Astrocyte (in vitro differentiated cells and primary cell): ENCODE data around the gene NFATC1. TPM values are rescaled to one million over a fixed set of nuclear protein-coding genes. Genes with fewer than 3 reads are reported as not detected.
A peak's percentile ranks its signal among the peaks of the same experiment; 100 is the strongest.

Experiments used
- DNase-seq: peaks from one replicate; pipeline ENCODE4 v3.0.0-alpha.2; 2010; ENCODE audit warnings: low read depth
- FAIRE-seq: peaks from 2 replicates; lab custom pipeline; 2011; peaks lifted over from hg19 to GRCh38; lab: Jason Lieb, UNC
- H2AFZ ChIP-seq: 2 replicates; pipeline ENCODE4 v1.6.0; 2012; ENCODE audit warnings: low read depth, low read length, inconsistent platforms
- H3K27ac ChIP-seq: 2 replicates; pipeline ENCODE4 v1.5.1; 2011; ENCODE audit warnings: low read depth, low read length, inconsistent platforms
- H3K27me3 ChIP-seq: 2 replicates; pipeline ENCODE4 v1.6.0; 2011; ENCODE audit warnings: low read length, inconsistent platforms; ENCODE audit not compliant: insufficient read depth
- H3K36me3 ChIP-seq: 2 replicates; pipeline ENCODE4 v1.5.1; 2011; ENCODE audit warnings: low read length, inconsistent platforms; ENCODE audit not compliant: insufficient read depth
- H3K4me1 ChIP-seq: 2 replicates; pipeline ENCODE4 v1.5.1; 2011; ENCODE audit warnings: low read length, inconsistent platforms; ENCODE audit not compliant: insufficient read depth
- H3K4me2 ChIP-seq: 2 replicates; pipeline ENCODE4 v1.6.0; 2012; ENCODE audit warnings: low read length, inconsistent platforms
- H3K4me3 ChIP-seq: 2 replicates; pipeline ENCODE4 v1.5.1; 2011; ENCODE audit warnings: low read depth, mild to moderate bottlenecking, low read length, inconsistent platforms; ENCODE audit not compliant: insufficient read depth
- H3K79me2 ChIP-seq: 2 replicates; pipeline ENCODE4 v1.6.0; 2012; ENCODE audit warnings: mild to moderate bottlenecking, low read length, inconsistent platforms; ENCODE audit not compliant: insufficient read depth
- H3K9ac ChIP-seq: 2 replicates; pipeline ENCODE4 v1.6.0; 2012; ENCODE audit warnings: mild to moderate bottlenecking, low read length, inconsistent platforms
- H3K9me3 ChIP-seq: 2 replicates; pipeline ENCODE4 v1.5.1; 2012; ENCODE audit warnings: low read depth, mild to moderate bottlenecking, low read length, inconsistent platforms; ENCODE audit not compliant: insufficient read depth
- H4K20me1 ChIP-seq: 2 replicates; pipeline ENCODE4 v1.6.0; 2012; ENCODE audit warnings: low read length, inconsistent platforms; ENCODE audit not compliant: insufficient read depth
- H3K27ac Mint-ChIP-seq: one replicate; pipeline ENCODE4 v1.8.0; 2021; ENCODE audit warnings: mild to moderate bottlenecking, mixed read lengths; ENCODE audit not compliant: unreplicated experiment
- H3K27me3 Mint-ChIP-seq: one replicate; pipeline ENCODE4 v1.8.0; 2021; ENCODE audit warnings: low read depth, mixed read lengths; ENCODE audit not compliant: unreplicated experiment
- H3K36me3 Mint-ChIP-seq: one replicate; pipeline ENCODE4 v1.8.0; 2021; ENCODE audit warnings: low read depth, mixed read lengths; ENCODE audit not compliant: unreplicated experiment
- H3K4me1 Mint-ChIP-seq: one replicate; pipeline ENCODE4 v1.8.0; 2021; ENCODE audit warnings: low read depth, mixed read lengths; ENCODE audit not compliant: unreplicated experiment
- H3K4me3 Mint-ChIP-seq: one replicate; pipeline ENCODE4 v1.8.0; 2021; ENCODE audit warnings: mild to moderate bottlenecking, moderate library complexity, mixed read lengths; ENCODE audit not compliant: unreplicated experiment
- H3K9me3 Mint-ChIP-seq: one replicate; pipeline ENCODE4 v1.8.0; 2021; ENCODE audit warnings: mild to moderate bottlenecking, mixed read lengths; ENCODE audit not compliant: unreplicated experiment
- EZH2 ChIP-seq: IDR thresholded peaks from 2 replicates; pipeline ENCODE4 v1.6.1; 2012; ENCODE audit warnings: mild to moderate bottlenecking, low read length, inconsistent platforms; ENCODE audit not compliant: insufficient read depth
- total RNA-seq: library from RNA; stranded (reverse); gene quantifications from 2 replicates; pipeline ENCODE4 v1.2.1, GENCODE V29; 2021
- TF ChIP-seq, protein P1 (sequence below): IDR thresholded peaks from 2 replicates; pipeline ENCODE4 v1.5.1; 2011; ENCODE audit warnings: low read depth, mild to moderate bottlenecking, inconsistent platforms, low read length, moderate library complexity; ENCODE audit not compliant: insufficient read depth

The NFATC1 gene
- total RNA-seq, 1 donor from 2014 or later: 11.0 TPM

DNA sequence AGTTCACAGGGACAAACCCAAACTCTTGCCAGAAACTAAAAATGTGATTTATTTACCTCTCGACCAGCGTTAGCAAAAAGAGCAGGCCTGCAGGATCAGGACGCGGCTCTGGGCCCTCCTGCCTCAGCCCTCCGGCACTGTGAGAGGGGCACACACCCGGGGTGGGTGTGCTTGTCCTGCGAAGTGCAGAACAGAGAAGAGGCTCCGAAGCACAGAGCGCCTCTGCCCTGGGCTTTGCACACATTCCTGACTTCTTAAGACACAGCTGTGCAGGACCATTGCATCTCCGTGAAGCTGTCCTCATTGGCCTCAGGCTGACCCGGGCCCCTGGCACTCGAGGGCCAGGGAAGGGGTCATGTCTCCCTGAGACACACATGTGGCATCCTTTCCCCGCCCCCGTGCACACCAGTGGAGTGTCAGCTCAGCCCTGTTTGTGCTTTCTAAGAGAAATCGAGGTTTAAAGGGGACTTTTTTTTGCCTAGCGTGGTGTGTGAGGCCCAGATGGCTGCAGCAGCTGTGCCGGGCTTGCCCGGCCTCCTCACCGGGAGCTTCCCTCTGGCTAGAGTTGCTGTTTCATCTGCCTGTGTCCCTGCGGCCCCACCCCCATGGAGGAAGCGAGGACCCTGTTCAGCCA is 9.9 kb upstream of the NFATC1 start:
- Mint-ChIP-seq H3K27ac (no peak overlapping the region), H3K4me3 (no peak overlapping the region), H3K36me3 (no peaks in the 10 kb centered on the region), H3K27me3 (peaks cover 23% of the 10 kb centered on the region), H3K4me1 (peaks cover 2% of the 10 kb centered on the region), H3K9me3 (no peaks in the 10 kb centered on the region)
- Histone ChIP-seq H3K4me3 (no peak overlapping the region), H3K4me1 (no peaks in the 10 kb centered on the region), H2AFZ (no peak overlapping the region), H4K20me1 (peaks cover 8% of the 10 kb centered on the region), H3K4me2 (no peak overlapping the region), H3K36me3 (no peaks in the 10 kb centered on the region), H3K27ac (no peak overlapping the region), H3K27me3 (peaks cover 25% of the 10 kb centered on the region), H3K9ac (no peak overlapping the region), H3K79me2 (no peaks in the 10 kb centered on the region), H3K9me3 (no peaks in the 10 kb centered on the region)
- DNase-seq (no peak), FAIRE-seq (no peak)
- TF ChIP-seq, protein P1, sequence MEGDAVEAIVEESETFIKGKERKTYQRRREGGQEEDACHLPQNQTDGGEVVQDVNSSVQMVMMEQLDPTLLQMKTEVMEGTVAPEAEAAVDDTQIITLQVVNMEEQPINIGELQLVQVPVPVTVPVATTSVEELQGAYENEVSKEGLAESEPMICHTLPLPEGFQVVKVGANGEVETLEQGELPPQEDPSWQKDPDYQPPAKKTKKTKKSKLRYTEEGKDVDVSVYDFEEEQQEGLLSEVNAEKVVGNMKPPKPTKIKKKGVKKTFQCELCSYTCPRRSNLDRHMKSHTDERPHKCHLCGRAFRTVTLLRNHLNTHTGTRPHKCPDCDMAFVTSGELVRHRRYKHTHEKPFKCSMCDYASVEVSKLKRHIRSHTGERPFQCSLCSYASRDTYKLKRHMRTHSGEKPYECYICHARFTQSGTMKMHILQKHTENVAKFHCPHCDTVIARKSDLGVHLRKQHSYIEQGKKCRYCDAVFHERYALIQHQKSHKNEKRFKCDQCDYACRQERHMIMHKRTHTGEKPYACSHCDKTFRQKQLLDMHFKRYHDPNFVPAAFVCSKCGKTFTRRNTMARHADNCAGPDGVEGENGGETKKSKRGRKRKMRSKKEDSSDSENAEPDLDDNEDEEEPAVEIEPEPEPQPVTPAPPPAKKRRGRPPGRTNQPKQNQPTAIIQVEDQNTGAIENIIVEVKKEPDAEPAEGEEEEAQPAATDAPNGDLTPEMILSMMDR: no peak
- no peak for TF ChIP-seq EZH2

GRCh38 chr18:79386547-79386946 is 9.2 kb upstream of the NFATC1 start:
- Histone ChIP-seq H3K36me3 (no peaks in the 10 kb centered on the region), H2AFZ (no peak overlapping the region), H3K9me3 (no peaks in the 10 kb centered on the region), H3K4me2 (no peak overlapping the region), H4K20me1 (peaks cover 6% of the 10 kb centered on the region), H3K4me1 (no peaks in the 10 kb centered on the region), H3K4me3 (no peak overlapping the region), H3K27me3 (peaks cover 30% of the 10 kb centered on the region), H3K79me2 (no peaks in the 10 kb centered on the region), H3K27ac (no peak overlapping the region), H3K9ac (no peak overlapping the region)
- Mint-ChIP-seq H3K9me3 (no peaks in the 10 kb centered on the region), H3K4me1 (peaks cover 2% of the 10 kb centered on the region), H3K27me3 (peaks cover 28% of the 10 kb centered on the region), H3K4me3 (no peak overlapping the region), H3K36me3 (no peaks in the 10 kb centered on the region), H3K27ac (no peak overlapping the region)
- DNase-seq (no peak), FAIRE-seq (no peak)
- no peak for TF ChIP-seq EZH2
- TF ChIP-seq, protein P1: no peak

GRCh38 chr18:79387214-79387613 is 8.5 kb upstream of the NFATC1 start:
- Histone ChIP-seq H4K20me1 (no peaks in the 10 kb centered on the region), H3K27ac (no peak overlapping the region), H3K9me3 (no peaks in the 10 kb centered on the region), H3K36me3 (no peaks in the 10 kb centered on the region), H3K4me3 (no peak overlapping the region), H2AFZ (no peak overlapping the region), H3K4me1 (no peaks in the 10 kb centered on the region), H3K9ac (no peak overlapping the region), H3K4me2 (no peak overlapping the region), H3K27me3 (peaks cover 34% of the 10 kb centered on the region), H3K79me2 (no peaks in the 10 kb centered on the region)
- no peaks in the 10 kb centered on the region for H3K9me3 Mint-ChIP-seq
- H3K27me3 Mint-ChIP-seq: peaks cover 32% of the 10 kb centered on the region
- TF ChIP-seq EZH2: no peak
- TF ChIP-seq, protein P1: no peak
- no peaks in the 10 kb centered on the region for H3K36me3 Mint-ChIP-seq
- H3K4me1 Mint-ChIP-seq: peaks cover 2% of the 10 kb centered on the region
- DNase-seq (no peak), FAIRE-seq (no peak)
- H3K4me3 Mint-ChIP-seq: no peak overlapping the region
- peak overlapping the region; percentile 87 for H3K27ac Mint-ChIP-seq
